Peyer's patch (tissue), 4 donors: ENCODE data around the gene NADK2. TPM values are rescaled to one million over a fixed set of nuclear protein-coding genes. Genes with fewer than 3 reads are reported as not detected.

Experiments
- DNase-seq, 3 donors: peaks; one replicate each; pipeline ENCODE4 v3.0.0-alpha.2; 2017 to 2019
- H3K27ac ChIP-seq, 4 donors: fragments of 200-600 bp; sonication (generic); one replicate each; pipeline ENCODE4 v1.5.1; 2016 to 2019
- H3K27me3 ChIP-seq, 2 donors: fragments of 200-600 bp; sonication (generic); one replicate each; pipeline ENCODE4 v1.5.1; 2019
- H3K36me3 ChIP-seq, 3 donors: fragments of 200-600 bp; sonication (generic); one replicate each; pipeline ENCODE4 v1.5.1; 2016 to 2019
- H3K4me1 ChIP-seq, 4 donors: fragments of 200-600 bp; sonication (generic); one replicate each; pipeline ENCODE4 v1.5.1; 2016 to 2019
- H3K4me3 ChIP-seq, 4 donors: fragments of 200-600 bp; sonication (generic); 1 replicate in 3 of 4; 2 replicates in 1 of 4; pipeline ENCODE4 v1.5.1; 2016 to 2019; ENCODE audit warnings: mild to moderate bottlenecking in 1 of 4
- H3K9me3 ChIP-seq, 4 donors: fragments of 200-600 bp; sonication (generic); one replicate each; pipeline ENCODE4 v1.5.1; 2016 to 2019; ENCODE audit warnings: mild to moderate bottlenecking in 1 of 4
- POLR2A ChIP-seq, 2 donors: fragments of 450-650 bp; IDR thresholded peaks; one replicate each; pipeline ENCODE4 v1.5.1; 2017; ENCODE audit warnings: antibody characterized with exemption in 2 of 2, mild to moderate bottlenecking in 2 of 2, moderate library complexity in 2 of 2
- total RNA-seq, 4 donors: library from RNA; depleted of rRNA; stranded (reverse); fragments of >200 nt; gene quantifications; one replicate each; pipeline ENCODE4 v1.1.0, GENCODE V29; 2016
- TF ChIP-seq, protein P1 (sequence below), 6 experiments: fragments of 450-650 bp in 4 of 6; fragments of 200-600 bp in 2 of 6; sonication (generic) in 1 of 6; IDR thresholded peaks; one replicate each; pipeline ENCODE4 v1.5.1; 2017 to 2019; ENCODE audit warnings: antibody characterized with exemption in 6 of 6, mild to moderate bottlenecking in 3 of 6, moderate library complexity in 1 of 6

NADK2 gene
- total RNA-seq, 4 donors from 2014 or later, result 5.8 to 30.0 (median 17.4) TPM

DNA sequence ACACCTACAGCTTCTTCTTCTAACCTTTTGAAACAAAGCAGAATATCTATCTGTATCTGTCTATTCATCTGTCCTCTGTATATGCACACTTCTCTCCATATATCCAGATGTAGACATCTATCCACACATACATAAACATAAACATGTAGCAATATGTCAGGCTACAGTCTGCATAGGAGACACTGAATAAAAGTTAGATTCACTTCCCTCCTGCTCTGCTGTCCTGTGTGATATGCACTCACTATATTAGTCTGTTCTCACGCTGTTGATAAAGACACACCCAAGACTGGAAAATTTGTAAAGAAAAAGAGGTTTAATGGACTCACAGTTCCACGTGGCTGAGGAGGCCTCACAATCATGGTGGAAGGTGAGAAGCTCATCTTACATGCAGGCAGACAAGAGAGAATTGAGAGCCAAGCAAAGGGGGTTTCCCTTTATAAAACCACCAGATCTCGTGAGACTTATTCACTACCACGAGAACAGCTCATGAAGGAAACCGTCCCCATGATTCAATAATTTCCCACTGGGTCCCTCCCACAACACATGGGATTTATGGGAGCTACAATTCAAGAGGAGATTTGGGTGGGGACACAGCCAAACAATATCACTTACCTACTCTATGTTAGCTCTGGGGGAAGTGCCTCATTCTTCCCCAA lies 35.9 kb upstream of the NADK2 start:
- no peaks in the 10 kb centered on the region for H3K9me3 ChIP-seq
- H3K27me3 ChIP-seq, result no peaks in the 10 kb centered on the region
- TF ChIP-seq POLR2A (IDR thresholded peaks at IDR 0.05), result no peak
- TF ChIP-seq, protein P1, sequence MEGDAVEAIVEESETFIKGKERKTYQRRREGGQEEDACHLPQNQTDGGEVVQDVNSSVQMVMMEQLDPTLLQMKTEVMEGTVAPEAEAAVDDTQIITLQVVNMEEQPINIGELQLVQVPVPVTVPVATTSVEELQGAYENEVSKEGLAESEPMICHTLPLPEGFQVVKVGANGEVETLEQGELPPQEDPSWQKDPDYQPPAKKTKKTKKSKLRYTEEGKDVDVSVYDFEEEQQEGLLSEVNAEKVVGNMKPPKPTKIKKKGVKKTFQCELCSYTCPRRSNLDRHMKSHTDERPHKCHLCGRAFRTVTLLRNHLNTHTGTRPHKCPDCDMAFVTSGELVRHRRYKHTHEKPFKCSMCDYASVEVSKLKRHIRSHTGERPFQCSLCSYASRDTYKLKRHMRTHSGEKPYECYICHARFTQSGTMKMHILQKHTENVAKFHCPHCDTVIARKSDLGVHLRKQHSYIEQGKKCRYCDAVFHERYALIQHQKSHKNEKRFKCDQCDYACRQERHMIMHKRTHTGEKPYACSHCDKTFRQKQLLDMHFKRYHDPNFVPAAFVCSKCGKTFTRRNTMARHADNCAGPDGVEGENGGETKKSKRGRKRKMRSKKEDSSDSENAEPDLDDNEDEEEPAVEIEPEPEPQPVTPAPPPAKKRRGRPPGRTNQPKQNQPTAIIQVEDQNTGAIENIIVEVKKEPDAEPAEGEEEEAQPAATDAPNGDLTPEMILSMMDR (IDR thresholded peaks at IDR 0.05), result no peak
- no peak for DNase-seq
- H3K4me1 ChIP-seq, result no peaks in the 10 kb centered on the region
- no peak overlapping the region for H3K4me3 ChIP-seq
- H3K36me3 ChIP-seq, result no peaks in the 10 kb centered on the region
- no peak overlapping the region for H3K27ac ChIP-seq

GRCh38 chr5:36276864-36277263 lies 35.1 kb upstream of the NADK2 start:
- H3K9me3 ChIP-seq, result no peaks in the 10 kb centered on the region
- no peak overlapping the region for H3K27ac ChIP-seq
- no peak for TF ChIP-seq POLR2A (IDR thresholded peaks at IDR 0.05)
- TF ChIP-seq, protein P1 (IDR thresholded peaks at IDR 0.05), result no peak
- no peak overlapping the region for H3K4me3 ChIP-seq
- H3K4me1 ChIP-seq, result no peaks in the 10 kb centered on the region
- DNase-seq, result no peak
- no peaks in the 10 kb centered on the region for H3K27me3 ChIP-seq
- no peaks in the 10 kb centered on the region for H3K36me3 ChIP-seq

DNA sequence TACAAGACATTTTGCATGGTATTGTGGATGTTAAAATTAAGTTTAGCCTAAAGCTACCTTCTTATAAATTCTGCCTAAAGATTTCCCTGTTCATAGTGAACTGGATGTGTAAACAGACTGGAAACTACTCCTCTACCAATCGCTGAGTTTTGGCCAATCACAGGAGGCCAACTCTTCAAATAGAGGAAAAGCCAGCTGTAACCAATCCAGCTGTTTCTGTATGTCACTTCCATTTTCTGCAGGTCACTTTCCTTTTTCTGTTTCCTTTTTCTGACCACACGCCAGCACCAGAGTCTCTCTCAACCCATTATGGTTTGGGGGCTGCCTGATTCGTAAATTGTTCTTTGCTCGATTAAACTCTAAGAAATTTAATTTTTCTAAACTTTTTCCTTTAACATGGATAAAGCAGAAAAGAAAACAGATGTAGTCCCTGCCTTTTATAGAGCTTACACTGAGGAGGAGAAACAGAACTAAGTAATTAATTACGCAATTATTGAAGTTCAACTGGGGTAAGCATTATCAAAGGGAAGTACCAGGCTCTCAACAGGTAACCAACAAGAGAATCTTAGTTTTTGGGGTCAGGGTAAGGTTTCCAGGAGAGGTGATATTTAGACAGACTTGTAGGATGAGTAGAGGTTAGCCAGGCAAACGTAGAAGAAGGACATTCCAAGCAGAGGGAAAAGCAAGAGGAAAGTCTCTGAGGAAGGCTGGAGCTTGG lies 32.2 kb upstream of the NADK2 start:
- no peak overlapping the region for H3K27ac ChIP-seq
- H3K4me3 ChIP-seq, result no peak overlapping the region
- TF ChIP-seq, protein P1 (IDR thresholded peaks at IDR 0.05), result no peak
- no peaks in the 10 kb centered on the region for H3K36me3 ChIP-seq
- no peaks in the 10 kb centered on the region for H3K27me3 ChIP-seq
- H3K4me1 ChIP-seq, result no peaks in the 10 kb centered on the region
- DNase-seq, result no peak
- H3K9me3 ChIP-seq, result no peaks in the 10 kb centered on the region

DNA sequence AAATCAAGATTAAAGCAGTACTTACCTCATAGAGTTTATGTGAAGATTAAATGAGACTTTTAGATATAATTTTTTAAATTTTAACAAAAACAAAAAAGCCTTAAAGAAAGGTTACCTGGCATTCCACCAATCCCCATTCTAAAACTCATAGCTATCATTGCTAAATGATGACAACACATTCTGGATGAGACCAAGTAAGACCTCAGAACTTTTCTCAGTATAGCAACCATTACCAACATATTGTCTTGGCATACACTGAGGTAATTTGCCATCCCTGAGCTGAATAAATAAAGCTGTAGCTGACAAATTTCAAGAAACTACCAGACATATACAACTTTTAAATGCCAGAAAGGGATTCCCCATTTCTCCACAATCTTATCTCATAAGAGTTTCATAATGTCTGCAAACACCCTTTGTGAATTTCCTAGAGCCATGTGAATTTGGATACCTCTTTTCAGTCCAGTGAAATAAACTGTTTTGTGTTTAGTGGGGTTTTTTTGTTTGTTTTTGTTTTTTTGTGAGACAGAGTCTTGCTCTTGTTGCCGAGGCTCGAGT lies 30.5 kb upstream of the NADK2 start:
- H3K4me3 ChIP-seq, result no peak overlapping the region
- no peak overlapping the region for H3K27ac ChIP-seq
- H3K27me3 ChIP-seq, result no peaks in the 10 kb centered on the region
- H3K4me1 ChIP-seq, result no peaks in the 10 kb centered on the region
- H3K36me3 ChIP-seq, result no peaks in the 10 kb centered on the region
- TF ChIP-seq POLR2A (IDR thresholded peaks at IDR 0.05), result no peak
- TF ChIP-seq, protein P1 (IDR thresholded peaks at IDR 0.05), result no peak
- H3K9me3 ChIP-seq, result no peaks in the 10 kb centered on the region
- DNase-seq, result no peak

GRCh38 chr5:36270876-36271575 lies 29.3 kb upstream of the NADK2 start:
- no peaks in the 10 kb centered on the region for H3K4me1 ChIP-seq
- H3K27ac ChIP-seq, result no peak overlapping the region
- DNase-seq, result no peak
- H3K9me3 ChIP-seq, result no peaks in the 10 kb centered on the region
- TF ChIP-seq POLR2A (IDR thresholded peaks at IDR 0.05), result no peak
- TF ChIP-seq, protein P1 (IDR thresholded peaks at IDR 0.05), result no peak
- H3K27me3 ChIP-seq, result no peaks in the 10 kb centered on the region
- no peak overlapping the region for H3K4me3 ChIP-seq
- no peaks in the 10 kb centered on the region for H3K36me3 ChIP-seq
